GM19193 (cell line): ENCODE results near the gene IL1RAPL1.

Experiments
- POLR2A ChIP-seq: IDR thresholded peaks from 4 replicates; pipeline ENCODE4 v1.6.1; 2011; ENCODE audit not compliant: insufficient read depth, insufficient read length; ENCODE audit errors: extremely low read depth

Gene IL1RAPL1

DNA sequence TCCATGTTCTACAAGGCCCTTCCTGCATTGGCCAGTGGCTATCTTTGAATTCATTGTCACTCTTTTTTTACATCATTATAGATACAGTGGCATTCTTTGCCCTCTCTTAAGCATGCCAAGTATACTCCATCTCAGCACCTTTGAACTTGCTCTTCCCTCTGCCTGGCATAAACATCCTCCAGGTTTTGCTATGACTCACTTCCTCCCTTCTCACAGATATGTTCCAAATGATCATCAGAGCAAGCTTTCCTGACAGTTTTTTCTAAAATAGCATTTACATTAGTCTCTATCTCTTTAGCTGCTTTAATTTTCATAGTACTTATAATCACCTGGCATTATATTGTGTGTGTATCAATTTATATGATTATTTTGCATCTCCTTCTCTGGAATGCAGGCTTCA is 1074.9 kb downstream of the IL1RAPL1 start:
- no peak for TF ChIP-seq POLR2A

DNA sequence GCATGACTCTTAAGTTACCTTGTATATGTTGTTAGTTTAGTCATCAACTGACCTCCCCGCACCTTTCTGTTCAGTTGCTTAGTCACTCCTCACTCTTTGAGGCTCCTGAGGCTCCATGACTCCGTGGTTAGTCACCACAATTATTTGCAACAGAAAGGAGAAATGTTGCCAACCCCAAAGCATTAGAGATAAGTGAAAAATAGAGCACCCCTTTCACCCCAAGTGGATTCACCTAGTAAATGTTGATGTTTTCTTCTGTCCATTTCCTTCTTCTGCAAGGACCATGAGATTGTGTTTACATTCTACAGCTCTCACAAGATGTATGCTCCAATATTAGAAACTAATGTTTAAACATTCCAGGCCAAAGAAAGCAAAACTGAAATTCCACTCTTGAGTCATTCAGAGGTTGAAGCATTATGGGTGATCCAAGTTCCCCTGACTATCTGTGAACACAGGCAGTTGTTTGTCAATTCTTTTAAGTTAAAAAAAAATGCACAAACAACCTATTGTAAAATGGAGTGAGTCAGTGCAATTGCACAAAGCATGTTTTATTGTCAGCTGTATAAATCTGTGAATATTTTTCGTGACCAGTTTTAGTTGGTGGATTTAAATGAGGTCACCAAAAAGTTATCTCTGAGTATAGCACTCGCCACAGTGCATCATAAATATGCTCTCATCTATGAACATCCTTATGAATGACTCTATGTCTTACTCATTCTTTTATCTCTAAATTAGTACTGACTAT is 1075.7 kb downstream of the IL1RAPL1 start:
- no peak for TF ChIP-seq POLR2A

DNA sequence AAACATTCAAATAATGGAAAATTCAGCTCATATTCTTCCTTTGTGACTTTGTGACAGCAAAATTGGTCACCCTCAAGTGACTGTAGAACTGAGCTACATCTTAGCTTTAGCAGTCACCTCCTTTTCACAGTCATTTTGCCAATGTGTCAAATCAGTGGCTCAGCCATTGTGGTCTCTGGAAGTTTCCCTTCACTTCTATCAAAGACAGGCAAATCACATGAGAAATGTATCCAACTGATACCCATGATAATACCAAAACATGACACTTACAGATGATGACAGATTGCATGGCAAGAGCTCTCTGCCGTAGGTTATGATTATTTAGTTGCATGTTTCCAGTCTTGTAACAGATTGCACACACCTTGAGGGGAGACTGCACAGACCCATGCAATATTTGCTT is 1078.3 kb downstream of the IL1RAPL1 start:
- no peak for TF ChIP-seq POLR2A

- TF ChIP-seq POLR2A = no peak
Observed at GRCh38 chrX:29666366-29666765, 1079.1 kb downstream of the IL1RAPL1 start.

DNA sequence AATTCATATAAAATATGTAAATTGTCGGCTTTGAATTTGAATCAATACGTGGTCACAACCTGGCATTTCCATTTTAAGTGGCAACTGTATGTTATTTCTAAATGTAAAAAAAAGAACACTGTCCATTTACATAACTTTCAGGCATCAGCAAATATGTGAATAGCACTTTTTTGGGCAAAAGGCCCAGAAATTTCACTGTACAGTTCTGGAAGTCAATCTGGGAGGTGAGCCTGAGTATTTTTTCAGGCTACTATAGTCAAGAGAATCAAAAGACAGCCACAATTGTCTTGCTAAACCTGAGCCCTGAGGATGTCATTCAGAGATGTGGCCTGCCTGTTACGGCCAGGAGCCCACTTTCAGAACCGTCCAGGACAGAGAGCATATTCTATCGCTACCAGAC is 1084.2 kb downstream of the IL1RAPL1 start:
- TF ChIP-seq POLR2A = no peak

- no peak for TF ChIP-seq POLR2A
Observed at GRCh38 chrX:29687687-29688086, 1100.4 kb downstream of the IL1RAPL1 start.

- no peak for TF ChIP-seq POLR2A
Observed at GRCh38 chrX:29690061-29690460, 1102.8 kb downstream of the IL1RAPL1 start.

GRCh38 chrX:29691044-29691443 is 1103.8 kb downstream of the IL1RAPL1 start:
- no peak for TF ChIP-seq POLR2A

- no peak for TF ChIP-seq POLR2A
Observed at GRCh38 chrX:29693912-29694311, 1106.7 kb downstream of the IL1RAPL1 start.

DNA sequence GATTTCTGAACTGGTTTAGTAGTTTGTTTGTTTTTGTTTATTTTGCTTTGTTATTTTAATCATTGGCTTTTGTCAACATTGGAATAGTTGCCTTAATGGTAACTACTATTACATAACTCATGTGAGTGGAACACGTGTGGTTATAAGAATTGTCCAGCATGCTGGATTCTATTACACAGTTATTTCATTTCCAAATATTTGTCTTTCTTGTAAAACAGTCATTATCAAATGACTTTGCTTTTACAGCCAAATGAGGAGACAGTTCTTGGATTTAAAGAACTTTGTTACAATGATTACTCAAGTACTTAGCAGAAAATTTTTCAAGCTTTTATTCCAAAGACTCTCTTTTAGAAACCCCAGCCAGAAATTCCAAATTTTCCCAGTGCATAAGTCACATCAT is 1112.0 kb downstream of the IL1RAPL1 start:
- no peak for TF ChIP-seq POLR2A

DNA sequence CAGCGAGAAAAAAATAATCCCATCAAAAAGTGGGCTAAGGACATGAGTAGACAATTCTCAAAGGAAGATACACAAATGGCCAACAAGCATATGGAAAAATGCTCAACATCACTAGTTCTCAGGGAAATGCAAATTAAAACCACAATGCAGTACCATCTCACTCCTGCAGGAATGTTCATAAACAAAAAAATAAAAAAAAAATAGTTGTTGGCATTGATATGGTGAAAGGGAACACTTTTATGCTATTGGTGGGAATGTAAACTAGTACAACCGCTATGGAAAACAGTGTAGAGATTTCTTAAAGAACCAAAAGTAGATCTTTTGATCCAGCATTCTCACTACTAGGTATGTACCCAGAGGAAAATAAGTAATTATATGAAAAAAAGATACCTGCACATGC is 1119.8 kb downstream of the IL1RAPL1 start:
- TF ChIP-seq POLR2A = no peak

DNA sequence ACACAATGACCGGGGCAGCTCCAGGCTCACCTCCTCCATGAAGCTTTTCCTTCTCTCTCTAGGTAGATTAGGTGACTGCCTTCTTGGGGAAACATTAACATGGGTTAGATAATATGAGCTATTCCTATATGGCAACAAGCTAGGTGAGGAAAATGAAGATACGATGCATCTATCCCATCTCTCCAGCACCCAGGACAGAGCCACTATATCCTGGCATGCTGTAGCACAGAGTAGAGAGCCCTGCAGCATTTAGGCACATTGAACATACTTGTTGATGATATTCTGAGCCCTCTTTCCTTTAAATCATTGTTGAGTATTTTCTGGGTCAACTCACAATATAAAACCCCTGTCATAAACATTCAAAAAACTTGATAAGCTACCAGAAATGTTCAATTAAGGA is 1133.9 kb downstream of the IL1RAPL1 start:
- no peak for TF ChIP-seq POLR2A

- TF ChIP-seq POLR2A = no peak
Observed at GRCh38 chrX:29724316-29724715, 1137.1 kb downstream of the IL1RAPL1 start.

GRCh38 chrX:29726811-29727210 is 1139.6 kb downstream of the IL1RAPL1 start:
- no peak for TF ChIP-seq POLR2A

GRCh38 chrX:29728639-29729038 is 1141.4 kb downstream of the IL1RAPL1 start:
- no peak for TF ChIP-seq POLR2A

DNA sequence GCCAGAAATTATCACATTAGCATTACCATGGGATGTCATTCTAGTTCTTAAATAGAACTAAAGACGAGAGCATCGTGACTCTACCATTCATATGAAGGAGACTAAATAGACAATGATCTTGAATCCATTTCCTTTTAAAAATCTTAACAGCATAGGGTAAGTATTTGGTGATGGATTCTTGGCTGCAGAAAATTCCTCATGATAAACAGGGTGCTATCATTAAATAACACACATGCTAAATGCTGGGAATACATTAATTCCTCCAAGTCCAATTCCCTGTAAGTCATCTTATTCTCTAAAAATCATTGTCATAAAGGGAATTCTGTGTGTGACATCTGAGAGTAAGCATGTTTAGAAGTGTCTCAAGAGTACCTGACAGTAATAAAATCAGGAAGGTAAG is 1157.7 kb downstream of the IL1RAPL1 start:
- no peak for TF ChIP-seq POLR2A

GRCh38 chrX:29746326-29746725 is 1159.1 kb downstream of the IL1RAPL1 start:
- TF ChIP-seq POLR2A = no peak
